Measurements from ENCODE around the gene ANAPC10.

The ANAPC10 gene

GRCh38 chr4:145076469-145076855, 21.5 kb downstream of the ANAPC10 start:
- no peak for DNase-seq (ENCODE audit: low read depth, low spot score)
- peak overlapping the region; percentile 7; the same call in 1 of the 2 replicates for H3K4me3 ChIP-seq (ENCODE audit: low read length)

DNA sequence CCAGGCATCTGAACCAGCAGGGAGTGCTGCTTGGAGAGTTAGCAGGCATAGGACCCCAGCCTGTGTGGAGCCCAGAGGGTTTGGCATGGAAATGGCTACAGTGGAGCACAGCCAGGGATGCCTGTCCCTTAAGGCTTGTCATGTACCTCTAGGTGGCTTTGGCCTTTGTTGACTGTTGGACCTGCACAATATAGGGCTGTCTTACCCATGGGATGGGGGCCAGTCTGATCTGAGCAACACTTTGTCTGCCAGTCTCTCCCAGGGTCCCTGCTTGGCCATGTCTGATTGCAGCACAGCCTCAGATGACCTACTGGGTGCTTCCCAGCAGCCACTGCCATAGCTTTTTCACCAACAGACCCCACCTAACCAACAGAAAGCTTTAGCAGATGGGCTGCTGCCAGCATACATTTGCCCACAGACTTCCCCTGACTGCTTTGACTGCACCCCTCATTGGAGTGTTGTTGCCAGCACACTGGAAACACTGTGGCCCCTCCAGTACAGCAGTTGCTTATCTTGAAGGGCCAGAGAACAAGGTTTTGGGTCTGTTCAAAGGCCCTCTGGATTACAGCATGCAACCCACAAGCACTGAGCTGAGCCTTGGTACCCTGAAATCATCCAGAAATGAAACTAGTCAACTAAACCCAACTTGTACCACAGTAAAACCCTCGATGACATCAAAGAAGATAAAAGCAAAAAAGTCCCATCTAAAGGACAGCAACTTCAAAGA, 22.1 kb downstream of the ANAPC10 start:
- DNase-seq (ENCODE audit: low read depth, low spot score): peak; percentile 98
- H3K4me3 ChIP-seq (ENCODE audit: low read length): no peak overlapping the region; the same call in none of the 2 replicates

DNA sequence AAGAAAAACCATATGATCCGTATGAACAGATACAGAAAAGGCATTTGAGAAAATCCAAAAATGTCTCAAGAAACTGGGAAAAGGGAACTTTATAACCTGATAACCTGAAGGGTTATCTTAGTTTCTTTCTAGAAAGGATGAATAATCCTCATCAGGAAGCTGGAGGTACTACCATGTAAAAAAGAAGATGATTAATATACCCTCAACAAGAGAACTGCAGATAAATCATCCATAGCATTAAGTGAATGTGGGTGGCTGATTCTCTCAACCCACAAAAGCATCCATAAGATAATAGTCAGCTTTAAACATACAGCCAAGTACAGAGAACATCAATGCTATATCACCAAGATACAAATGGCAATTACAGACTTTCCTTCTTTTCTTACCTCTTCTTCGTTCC, 26.4 kb downstream of the ANAPC10 start:
- no peak for DNase-seq (ENCODE audit: low read depth, low spot score)
- H3K4me3 ChIP-seq (ENCODE audit: low read length): no peak overlapping the region

DNA sequence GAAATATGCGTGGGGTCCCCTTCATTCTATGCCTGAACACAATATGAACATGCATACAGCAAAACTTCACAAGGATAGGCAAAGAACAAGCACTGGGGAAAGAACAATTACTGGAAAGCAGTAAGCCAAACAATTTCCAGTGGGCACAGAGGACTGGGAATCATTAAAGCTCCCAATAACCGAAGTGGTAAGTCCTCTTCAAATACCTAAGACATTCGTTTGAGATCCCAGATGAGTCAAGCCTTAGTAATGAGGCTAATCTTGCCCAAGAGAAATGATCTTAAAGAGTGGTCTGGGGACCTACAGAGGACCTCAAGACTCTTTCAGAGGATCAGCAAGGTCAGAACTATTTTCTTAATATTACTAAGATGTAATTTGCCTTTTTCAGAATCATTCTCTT, 28.6 kb downstream of the ANAPC10 start:
- no peak for DNase-seq (ENCODE audit: low read depth, low spot score)
- no peak overlapping the region for H3K4me3 ChIP-seq (ENCODE audit: low read length)

DNA sequence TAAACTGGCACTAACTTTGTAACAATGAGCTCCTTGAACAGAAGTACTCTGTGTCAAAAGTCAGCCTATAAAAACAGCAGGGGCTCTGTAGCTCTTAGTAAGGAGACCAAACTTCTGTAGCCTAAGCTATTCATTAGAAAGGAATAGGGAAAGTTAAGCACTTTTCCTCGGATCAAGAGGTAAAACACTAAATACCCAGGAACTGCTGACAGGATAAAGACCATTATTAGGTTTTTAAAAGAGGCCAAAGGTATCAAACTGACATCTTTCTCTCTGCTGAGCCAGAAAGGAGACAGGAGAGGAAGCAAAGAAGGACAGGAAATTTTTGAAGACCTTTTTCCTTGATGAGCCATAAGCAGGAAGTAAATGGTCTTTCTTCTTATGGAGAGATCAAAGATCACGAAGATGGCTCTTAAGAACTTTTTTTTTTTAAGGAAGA, 31.9 kb downstream of the ANAPC10 start:
- no peak overlapping the region for H3K4me3 ChIP-seq (ENCODE audit: low read length)
- DNase-seq (ENCODE audit: low read depth, low spot score): no peak

GRCh38 chr4:145061318-145061920, 36.6 kb downstream of the ANAPC10 start:
- no peak overlapping the region for H3K4me3 ChIP-seq (ENCODE audit: low read length)
- peak; percentile 77 for DNase-seq (ENCODE audit: low read depth, low spot score)

- H3K4me3 ChIP-seq (ENCODE audit: low read length): no peak overlapping the region
- DNase-seq (ENCODE audit: low read depth, low spot score): no peak
Measured at GRCh38 chr4:145058256-145058655, 39.7 kb downstream of the ANAPC10 start.

DNA sequence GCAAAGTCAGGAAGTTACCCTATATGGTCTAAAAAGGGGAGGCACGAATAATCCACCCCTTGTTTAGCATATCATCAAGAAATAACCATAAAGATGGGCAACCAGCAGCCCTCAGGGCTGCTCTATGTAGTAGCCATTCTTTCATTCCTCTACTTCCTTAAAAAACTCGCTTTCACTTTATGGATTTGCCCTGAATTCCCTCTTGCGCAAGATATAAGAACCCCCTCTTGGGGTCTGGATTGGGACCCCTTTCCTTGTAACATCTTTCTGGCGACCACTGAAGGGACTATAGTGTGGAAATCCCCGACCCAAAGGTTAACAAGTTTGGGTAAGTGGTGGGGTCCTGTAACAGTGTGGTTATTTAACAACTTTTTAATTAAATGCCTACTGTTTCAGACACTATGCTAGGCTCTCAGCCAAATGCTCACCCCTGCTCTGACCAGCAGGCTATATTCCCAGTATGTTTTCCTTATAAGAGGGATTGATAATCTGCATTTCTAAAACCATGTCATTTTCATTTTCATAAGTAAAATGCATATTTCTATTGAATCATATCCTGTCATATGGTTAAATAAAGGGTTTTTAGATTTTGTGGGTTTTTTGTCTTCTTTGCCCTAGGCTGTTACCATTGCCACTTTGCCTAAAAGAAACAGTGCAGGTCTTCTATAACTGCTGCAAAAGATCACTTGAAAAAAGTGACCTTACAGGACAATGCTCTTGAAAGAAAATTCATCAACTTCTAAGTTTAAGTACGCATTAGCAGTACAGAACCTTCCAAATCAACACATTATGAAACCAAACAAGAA, 41.5 kb downstream of the ANAPC10 start:
- no peak for DNase-seq (ENCODE audit: low read depth, low spot score)
- H3K4me3 ChIP-seq (ENCODE audit: low read length): no peak overlapping the region

DNA sequence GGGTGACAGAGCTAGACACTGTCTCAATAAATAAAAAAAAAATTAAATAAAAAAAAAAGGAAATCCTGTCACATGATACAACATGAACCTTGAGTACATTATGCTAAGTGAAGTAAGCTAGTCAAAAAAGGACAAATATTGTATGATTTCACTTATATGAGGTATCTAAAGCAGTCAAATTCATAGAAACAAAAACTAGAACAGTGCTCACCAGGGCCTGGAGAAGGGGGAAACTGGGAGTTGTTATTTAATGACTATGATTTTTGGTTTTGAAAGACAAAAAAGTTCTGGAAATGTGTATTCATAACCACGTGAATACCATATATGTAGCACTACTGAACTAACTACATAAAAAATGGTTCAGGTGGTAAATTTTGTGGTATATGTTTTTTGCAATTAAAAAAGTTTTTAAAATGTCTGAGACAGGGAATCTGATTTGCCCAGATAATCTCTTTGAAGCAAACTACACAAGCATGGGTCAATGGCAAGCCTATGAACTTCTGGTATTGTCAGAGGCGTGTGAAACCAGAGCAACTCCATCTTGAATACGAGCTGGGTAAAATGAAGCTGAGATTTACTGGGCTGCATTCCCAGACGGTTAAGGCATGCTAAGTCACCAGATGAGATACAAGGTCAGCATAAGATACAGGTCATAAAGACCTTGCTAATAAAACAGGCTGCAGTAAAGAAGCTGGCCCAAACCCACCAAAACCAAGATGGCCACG, 42.3 kb downstream of the ANAPC10 start:
- DNase-seq (ENCODE audit: low read depth, low spot score): no peak

GRCh38 chr4:145049241-145049640, 48.8 kb downstream of the ANAPC10 start:
- H3K4me3 ChIP-seq (ENCODE audit: low read length): no peak overlapping the region
- no peak for DNase-seq (ENCODE audit: low read depth, low spot score)

More for the DNA sequence above, 42.3 kb downstream of the ANAPC10 start:
- no peak overlapping the region for H3K4me3 ChIP-seq (ENCODE audit: low read length)

GRCh38 chr4:145048817-145049216, 49.2 kb downstream of the ANAPC10 start:
- DNase-seq (ENCODE audit: low read depth, low spot score): no peak
- no peak overlapping the region for H3K4me3 ChIP-seq (ENCODE audit: low read length)

DNA sequence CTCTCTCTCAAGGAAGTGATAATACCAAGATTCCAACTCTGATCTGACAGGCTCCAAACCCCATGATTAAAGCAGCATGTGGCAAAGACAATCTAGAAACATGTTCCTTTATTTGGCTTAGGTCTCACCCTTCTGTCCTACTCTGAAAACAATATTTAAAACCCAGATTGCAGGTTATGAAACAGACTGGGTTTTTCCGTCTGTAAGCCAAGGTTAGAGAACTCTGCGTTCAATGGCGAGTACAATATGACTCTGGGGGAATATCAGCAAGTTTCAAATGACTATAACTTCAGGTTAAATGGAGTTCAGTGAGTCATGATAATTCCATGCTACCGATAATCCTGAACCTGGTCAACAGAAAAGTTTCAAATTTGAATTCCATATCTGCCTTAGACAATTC, 50.8 kb downstream of the ANAPC10 start:
- H3K4me3 ChIP-seq (ENCODE audit: low read length): no peak overlapping the region
- DNase-seq (ENCODE audit: low read depth, low spot score): no peak

GRCh38 chr4:145045180-145045579, 52.8 kb downstream of the ANAPC10 start:
- no peak overlapping the region for H3K4me3 ChIP-seq (ENCODE audit: low read length)
- DNase-seq (ENCODE audit: low read depth, low spot score): no peak

- no peak for DNase-seq (ENCODE audit: low read depth, low spot score)
- no peak overlapping the region for H3K4me3 ChIP-seq (ENCODE audit: low read length)
Measured at GRCh38 chr4:145044341-145044740, 53.7 kb downstream of the ANAPC10 start.

- H3K4me3 ChIP-seq (ENCODE audit: low read length): no peak overlapping the region
- DNase-seq (ENCODE audit: low read depth, low spot score): no peak
Measured at GRCh38 chr4:145043306-145043705, 54.7 kb downstream of the ANAPC10 start.

GRCh38 chr4:145042601-145043285, 55.3 kb downstream of the ANAPC10 start:
- no peak overlapping the region for H3K4me3 ChIP-seq (ENCODE audit: low read length)
- no peak for DNase-seq (ENCODE audit: low read depth, low spot score)

GRCh38 chr4:145041378-145041777, 56.6 kb downstream of the ANAPC10 start:
- DNase-seq (ENCODE audit: low read depth, low spot score): no peak
- no peak overlapping the region for H3K4me3 ChIP-seq (ENCODE audit: low read length)

DNA sequence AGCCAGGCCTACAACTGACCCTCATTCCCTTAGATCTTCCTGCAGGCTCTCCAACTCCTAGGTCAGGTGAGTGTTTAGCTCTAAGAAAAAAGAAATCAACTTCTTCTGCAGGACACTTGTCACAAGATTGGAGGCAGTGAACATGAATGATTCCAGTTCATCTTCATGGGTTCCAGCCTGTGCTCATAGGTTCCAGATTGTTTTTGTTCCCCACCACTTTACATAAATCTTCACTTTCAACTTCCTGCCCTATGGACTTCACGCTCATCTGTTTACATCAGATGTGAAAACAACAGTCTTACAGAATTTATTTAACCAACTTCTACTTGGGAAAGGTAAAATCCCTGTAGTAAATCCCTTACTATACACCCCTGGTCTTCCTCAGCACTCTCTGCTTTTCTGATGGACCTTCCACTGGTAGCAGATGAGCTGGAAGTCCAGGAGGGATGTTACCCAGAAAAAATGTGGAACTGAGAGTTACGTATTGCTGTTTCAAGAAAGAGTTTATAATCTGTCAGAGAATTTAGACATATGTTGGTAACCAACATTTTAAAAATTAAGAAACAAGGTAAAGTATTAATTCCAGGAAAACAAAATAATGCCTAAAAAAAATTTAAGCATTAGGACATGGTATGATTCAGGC, 62.4 kb downstream of the ANAPC10 start:
- H3K4me3 ChIP-seq (ENCODE audit: low read length): peak overlapping the region; percentile 31
- DNase-seq (ENCODE audit: low read depth, low spot score): no peak
